Activated T-cell treated with anti-CD3 and anti-CD28 coated beads for 4 hours (primary cell): ENCODE results near the gene PLCL2.

Experiments used
- DNase-seq: peaks from one replicate; pipeline ENCODE4 v3.0.0-alpha.2; 2020

PLCL2 gene

GRCh38 chr3:16884748-16885592 lies at the start of gene PLCL2:
Gene PLCL2 (plus strand): TSS chr3:16884955. CDS start chr3:16885040, 85 bp downstream.
- DNase-seq: peak; percentile 47

GRCh38 chr3:16836505-16837237 lies 48.1 kb upstream of the PLCL2 start:
- DNase-seq: no peak

GRCh38 chr3:16837602-16838001 lies 47.2 kb upstream of the PLCL2 start:
- no peak for DNase-seq

GRCh38 chr3:16838561-16838960 lies 46.2 kb upstream of the PLCL2 start:
- no peak for DNase-seq

GRCh38 chr3:16839271-16840100 lies 45.3 kb upstream of the PLCL2 start:
- no peak for DNase-seq

GRCh38 chr3:16840101-16840424 lies 44.7 kb upstream of the PLCL2 start:
- DNase-seq: no peak

GRCh38 chr3:16841041-16841753 lies 43.6 kb upstream of the PLCL2 start:
- DNase-seq: no peak

- no peak for DNase-seq
Observed at GRCh38 chr3:16841904-16842271, 42.9 kb upstream of the PLCL2 start.

GRCh38 chr3:16842272-16843270 lies 42.2 kb upstream of the PLCL2 start:
- DNase-seq: peak; percentile 53

GRCh38 chr3:16844222-16844621 lies 40.5 kb upstream of the PLCL2 start:
- DNase-seq: no peak

GRCh38 chr3:16844791-16845190 lies 40.0 kb upstream of the PLCL2 start:
- DNase-seq: no peak

GRCh38 chr3:16846373-16847080 lies 38.2 kb upstream of the PLCL2 start:
- DNase-seq: no peak

- no peak for DNase-seq
Observed at GRCh38 chr3:16848007-16848406, 36.7 kb upstream of the PLCL2 start.

GRCh38 chr3:16849229-16849628 lies 35.5 kb upstream of the PLCL2 start:
- peak; percentile 60 for DNase-seq

GRCh38 chr3:16849795-16850194 lies 35.0 kb upstream of the PLCL2 start:
- DNase-seq: no peak

- no peak for DNase-seq
Observed at GRCh38 chr3:16855497-16855896, 29.3 kb upstream of the PLCL2 start.

GRCh38 chr3:16860234-16860633 lies 24.5 kb upstream of the PLCL2 start:
- no peak for DNase-seq

GRCh38 chr3:16861432-16861831 lies 23.3 kb upstream of the PLCL2 start:
- no peak for DNase-seq

- DNase-seq: no peak
Observed at GRCh38 chr3:16864610-16865313, 20.0 kb upstream of the PLCL2 start.

- no peak for DNase-seq
Observed at GRCh38 chr3:16865335-16865734, 19.4 kb upstream of the PLCL2 start.
